IMR-90 (cell line): ENCODE measurements around the gene ROCK2. TPM values are rescaled to one million over a fixed set of nuclear protein-coding genes. Genes with fewer than 3 reads are reported as not detected.

ENCODE experiments used
- ATAC-seq: fragments of 200-7000 bp; cut with Tn5 transposase; 2 replicates; pipeline ENCODE4 v1.9.1; 2020; ENCODE audit warnings: low read depth, mild to moderate bottlenecking, moderate library complexity
- BruUV-seq: library from RNA; stranded (reverse); fragments of 400-500 nt; replicated peaks from 2 replicates; lab custom pipeline; 2021; lab: Mats Ljungman, UMichigan
- CTCF ChIA-PET: fragments of 300-600 bp; formaldehyde crosslinking; extraction: SDS; loops from one replicate; lab custom pipeline; 2021; ENCODE audit warnings: antibody characterized with exemption; lab: Yijun Ruan, JAX
- POLR2A ChIA-PET: fragments of 300-600 bp; sonication (Branson Sonifier 250); formaldehyde crosslinking; loops from one replicate; lab custom pipeline; 2022; ENCODE audit warnings: antibody characterized with exemption; ENCODE audit not compliant: unreplicated experiment; lab: Charles Lee
- DNase-seq: peaks from one replicate; pipeline ENCODE4 v3.0.0; 2013
- H2AFZ ChIP-seq: replicated peaks from 2 replicates; pipeline ENCODE3; 2013; ENCODE audit warnings: low read length, mild to moderate bottlenecking; ENCODE audit not compliant: poor library complexity
- H2AK5ac ChIP-seq: 2 replicates; pipeline ENCODE4 v1.6.1; 2013; ENCODE audit warnings: low read depth, low read length, inconsistent platforms
- H2AK9ac ChIP-seq: replicated peaks from 2 replicates; pipeline ENCODE3; 2013; ENCODE audit warnings: mild to moderate bottlenecking, low read depth, low read length, moderate library complexity; ENCODE audit not compliant: poor library complexity
- H2BK120ac ChIP-seq: 2 replicates; pipeline ENCODE4 v1.6.1; 2013; ENCODE audit warnings: low read depth, low read length, inconsistent platforms
- H2BK15ac ChIP-seq: 3 replicates; pipeline ENCODE4 v1.6.1; 2013; ENCODE audit warnings: low read depth, low read length, inconsistent platforms
- H2BK20ac ChIP-seq: 2 replicates; pipeline ENCODE4 v1.6.1; 2013; ENCODE audit warnings: low read depth, mild to moderate bottlenecking, inconsistent platforms, low read length, moderate library complexity
- H2BK5ac ChIP-seq: 2 replicates; pipeline ENCODE4 v1.6.1; 2013; ENCODE audit warnings: mild to moderate bottlenecking, low read depth, low read length, inconsistent platforms; ENCODE audit not compliant: poor library complexity, severe bottlenecking
- H3K14ac ChIP-seq: replicated peaks from 2 replicates; pipeline ENCODE4 v1.6.1; 2013; ENCODE audit warnings: low read depth, low read length, inconsistent platforms
- H3K18ac ChIP-seq: 2 replicates; pipeline ENCODE4 v1.6.1; 2013; ENCODE audit warnings: low read depth, low read length, control low read depth
- H3K23ac ChIP-seq: 2 replicates; pipeline ENCODE4 v1.6.1; 2013; ENCODE audit warnings: low read depth, low read length, inconsistent platforms
- H3K27ac ChIP-seq: 2 replicates; pipeline ENCODE4 v1.5.1; 2013; ENCODE audit warnings: mild to moderate bottlenecking, control low read depth, low read length; ENCODE audit not compliant: insufficient read depth
- H3K27me3 ChIP-seq: 2 replicates; pipeline ENCODE4 v1.6.1; 2013; ENCODE audit warnings: low read length; ENCODE audit not compliant: control insufficient read depth, insufficient read depth
- H3K36me3 ChIP-seq: 2 replicates; pipeline ENCODE4 v1.6.1; 2013; ENCODE audit warnings: low read length, mixed read lengths; ENCODE audit not compliant: control insufficient read depth, insufficient read depth
- H3K4ac ChIP-seq: 2 replicates; pipeline ENCODE4 v1.6.1; 2013; ENCODE audit warnings: low read depth, low read length, inconsistent platforms
- H3K4me1 ChIP-seq: 2 replicates; pipeline ENCODE4 v1.6.1; 2013; ENCODE audit warnings: low read length, mixed read lengths; ENCODE audit not compliant: control insufficient read depth, insufficient read depth
- H3K4me2 ChIP-seq: 2 replicates; pipeline ENCODE4 v1.6.1; 2013; ENCODE audit warnings: low read depth, mild to moderate bottlenecking, control low read depth, low read length, moderate library complexity
- H3K4me3 ChIP-seq: 2 replicates; pipeline ENCODE4 v1.5.1; 2013; ENCODE audit warnings: low read depth, mild to moderate bottlenecking, control low read depth, low read length, moderate library complexity; ENCODE audit not compliant: insufficient read depth
- H3K56ac ChIP-seq: 2 replicates; pipeline ENCODE4 v1.6.1; 2013; ENCODE audit warnings: low read length, inconsistent platforms; ENCODE audit not compliant: insufficient read depth; ENCODE audit errors: extremely low read depth
- H3K79me1 ChIP-seq, 2 experiments: 2 replicates each; pipeline ENCODE4 v1.6.1; 2013; ENCODE audit warnings: low read length in 2 of 2, inconsistent platforms in 1 of 2, low read depth in 1 of 2
- H3K9ac ChIP-seq: 2 replicates; pipeline ENCODE4 v1.6.1; 2013; ENCODE audit warnings: low read depth, low read length, control low read depth
- H3K9me1 ChIP-seq: 2 replicates; pipeline ENCODE4 v1.6.1; 2013; ENCODE audit warnings: low read length, inconsistent platforms; ENCODE audit not compliant: insufficient read depth
- H3K9me3 ChIP-seq: 2 replicates; pipeline ENCODE4 v1.6.1; 2013; ENCODE audit warnings: low read length; ENCODE audit not compliant: control insufficient read depth, insufficient read depth
- H4K20me1 ChIP-seq: 2 replicates; pipeline ENCODE4 v1.6.1; 2013; ENCODE audit warnings: low read length, inconsistent platforms; ENCODE audit not compliant: insufficient read depth
- H4K5ac ChIP-seq: 2 replicates; pipeline ENCODE4 v1.6.1; 2013; ENCODE audit warnings: mild to moderate bottlenecking, low read depth, low read length, control low read depth
- H4K8ac ChIP-seq, 2 experiments: 2 replicates each; pipeline ENCODE4 v1.6.1; 2013; ENCODE audit warnings: low read depth in 2 of 2, low read length in 2 of 2, control low read depth in 1 of 2, inconsistent platforms in 1 of 2
- H4K91ac ChIP-seq: 2 replicates; pipeline ENCODE4 v1.6.1; 2013; ENCODE audit warnings: low read depth, low read length, inconsistent platforms; ENCODE audit not compliant: insufficient read depth
- CEBPB ChIP-seq: IDR thresholded peaks from 2 replicates; pipeline ENCODE4 v1.6.1; 2012; ENCODE audit warnings: low read depth, low read length, improper control_type of control experiment
- MAZ ChIP-seq: IDR thresholded peaks from 2 replicates; pipeline ENCODE4 v1.6.1; 2012; ENCODE audit warnings: low read depth, mild to moderate bottlenecking, low read length, improper control_type of control experiment, moderate library complexity, borderline replicate concordance
- MXI1 ChIP-seq: IDR thresholded peaks from 2 replicates; pipeline ENCODE4 v1.6.1; 2012; ENCODE audit warnings: low read depth, mild to moderate bottlenecking, low read length, moderate library complexity, borderline replicate concordance
- RAD21 ChIP-seq: IDR thresholded peaks from 2 replicates; pipeline ENCODE4 v1.6.1; 2012; ENCODE audit warnings: low read length, improper control_type of control experiment
- RCOR1 ChIP-seq: IDR thresholded peaks from 2 replicates; pipeline ENCODE4 v1.6.1; 2012; ENCODE audit warnings: mild to moderate bottlenecking, low read length, improper control_type of control experiment; ENCODE audit not compliant: insufficient replicate concordance
- SMC3 ChIP-seq: fragments of 150-350 bp; IDR thresholded peaks from 2 replicates; pipeline ENCODE4 v1.6.1; 2016; ENCODE audit warnings: low read depth, mild to moderate bottlenecking, antibody characterized with exemption, low read length, moderate library complexity
- WGBS, 2 experiments: methylation state at CpG; one replicate each; pipeline versions ENCODE4 v1.1.5 to v1.1.7; 2013; ENCODE audit warnings: missing lambda C conversion rate in 2 of 2; ENCODE audit not compliant: insufficient read length in 1 of 2; ENCODE audit errors: extremely low coverage in 2 of 2; 5-methylcytosine and 5-hydroxymethylcytosine counted together
- dilution Hi-C: fragments of 300-500 bp; cut with HindIII; formaldehyde crosslinking; loops from one replicate; pipeline ENCODE4 v1.14.3; 2018; ENCODE audit warnings: low sequenced_read_pairs; ENCODE audit not compliant: unreplicated experiment
- in situ Hi-C: fragments of 300-500 bp; cut with MboI; formaldehyde crosslinking; loops from 3 replicates; pipeline ENCODE4 v1.14.3; 2019; ENCODE audit warnings: low sequenced_read_pairs, inconsistent platforms, mixed read lengths
- intact Hi-C: fragments of 100-400 bp; cut with micrococcal nuclease; formaldehyde crosslinking; loops from 2 replicates; pipeline ENCODE4 v1.10.0; 2022
- polyA plus RNA-seq, 3 experiments: library from polyadenylated mRNA; depleted of rRNA; stranded (reverse); fragments of >200 nt; gene quantifications; 2 replicates each; pipeline ENCODE4 v1.2.3, GENCODE V29; 2012; ENCODE audit warnings: low replicate concordance in 1 of 3
- total RNA-seq: library from RNA; depleted of rRNA; stranded (reverse); fragments of >200 nt; gene quantifications from 2 replicates; pipeline ENCODE4 v1.2.3, GENCODE V29; 2012
- TF ChIP-seq, protein P1 (sequence below): fragments of 150-350 bp; IDR thresholded peaks from 2 replicates; pipeline ENCODE4 v1.6.1; 2016; ENCODE audit warnings: low read depth, mild to moderate bottlenecking, low read length, moderate library complexity, borderline replicate concordance

ROCK2 gene
- total and polyA plus RNA-seq, 2 of the 4 experiments (the other 2 are of a cell fraction), result 9.0 to 28.3 TPM

- BruUV-seq, result no TSS peak
- H3K4me3 ChIP-seq, result no peak overlapping the region
- DNase-seq, result peak; percentile 23
- H3K14ac ChIP-seq, result 0 out of 2 replicates have a peak overlapping the region, but pooled peaks have one; percentile 13
- no peak overlapping the region; the same call in 1 of the 2 replicates for H3K4me2 ChIP-seq
- no peak overlapping the region for H4K5ac ChIP-seq
- intact Hi-C loops, result loop anchor here (5.0 kb wide), 1 partner anchor 45 kb away; no protein-coding TSS in a partner anchor
- TF ChIP-seq MXI1, result no peak
- no peak for TF ChIP-seq MAZ
- TF ChIP-seq RAD21, result no peak
- TF ChIP-seq RCOR1, result no peak
- TF ChIP-seq SMC3, result no peak
- TF ChIP-seq, protein P1, sequence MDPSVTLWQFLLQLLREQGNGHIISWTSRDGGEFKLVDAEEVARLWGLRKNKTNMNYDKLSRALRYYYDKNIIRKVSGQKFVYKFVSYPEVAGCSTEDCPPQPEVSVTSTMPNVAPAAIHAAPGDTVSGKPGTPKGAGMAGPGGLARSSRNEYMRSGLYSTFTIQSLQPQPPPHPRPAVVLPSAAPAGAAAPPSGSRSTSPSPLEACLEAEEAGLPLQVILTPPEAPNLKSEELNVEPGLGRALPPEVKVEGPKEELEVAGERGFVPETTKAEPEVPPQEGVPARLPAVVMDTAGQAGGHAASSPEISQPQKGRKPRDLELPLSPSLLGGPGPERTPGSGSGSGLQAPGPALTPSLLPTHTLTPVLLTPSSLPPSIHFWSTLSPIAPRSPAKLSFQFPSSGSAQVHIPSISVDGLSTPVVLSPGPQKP, result no peak
- TF ChIP-seq CEBPB, result no peak
- no peaks in the 10 kb centered on the region for H3K36me3 ChIP-seq
- dilution Hi-C loops, result no loop called here
- H3K18ac ChIP-seq, result no peak overlapping the region
- H3K4ac ChIP-seq, result no peak overlapping the region
- peaks cover 70% of the 10 kb centered on the region for H4K20me1 ChIP-seq
- no peak overlapping the region for H4K8ac ChIP-seq
- H3K4me1 ChIP-seq, result no peaks in the 10 kb centered on the region
- H2AFZ ChIP-seq, result no peak overlapping the region
- no peak overlapping the region for H4K91ac ChIP-seq
- peak; percentile 68 for ATAC-seq
- no peak overlapping the region for H3K27ac ChIP-seq
- no peak overlapping the region for H2BK5ac ChIP-seq
- no peak overlapping the region for H2AK5ac ChIP-seq
- no peak overlapping the region for H2AK9ac ChIP-seq
- H2BK20ac ChIP-seq, result no peak overlapping the region
- H3K9ac ChIP-seq, result no peak overlapping the region
- ChIA-PET POLR2A (no interaction called here), CTCF (no interaction called here)
- H3K9me3 ChIP-seq, result no peaks in the 10 kb centered on the region
- H3K56ac ChIP-seq, result no peak overlapping the region
- no peaks in the 10 kb centered on the region for H3K27me3 ChIP-seq
- peaks cover 11 to 54% of the 10 kb centered on the region in 2 experiments for H3K79me1 ChIP-seq
- H3K23ac ChIP-seq, result peak overlapping the region; percentile 13; the same call in 1 of the 2 replicates
- H3K9me1 ChIP-seq, result peaks cover 3% of the 10 kb centered on the region; the same call in 1 of the 2 replicates
- H2BK15ac ChIP-seq, result no peak overlapping the region
- no CpG with 5 or more reads among the region's 3 CpGs for WGBS, 2 experiments
- H2BK120ac ChIP-seq, result no peak overlapping the region
- in situ Hi-C loops, result no loop called here
Observed at GRCh38 chr2:11292464-11293255, 51.8 kb downstream of the ROCK2 start.
